Activated naive CD4-positive, alpha-beta T cell treated with anti-CD3 and anti-CD28 coated beads, Interleukin-2, amount 10 ng/mL, durations not matched to agents 7 days and 5 days (primary cell): ENCODE data around the gene VPS4A.
A peak's percentile ranks its signal among the peaks of the same experiment; 100 is the strongest.

Source experiments
- CTCF ChIA-PET: fragments of 350-600 bp; sonication (Branson Sonifier 250); formaldehyde crosslinking; loops from one replicate; lab custom pipeline; 2021; ENCODE audit warnings: antibody characterized with exemption; lab: Charles Lee
- DNase-seq: peaks from one replicate; pipeline ENCODE4 v3.0.0-alpha.2; 2020
- H3K27ac Mint-ChIP-seq: one replicate; pipeline ENCODE4 v1.8.0; 2021; ENCODE audit warnings: mild to moderate bottlenecking, moderate library complexity, mixed read lengths
- H3K27me3 Mint-ChIP-seq: one replicate; pipeline ENCODE4 v1.8.0; 2021; ENCODE audit warnings: mild to moderate bottlenecking, mixed read lengths
- H3K36me3 Mint-ChIP-seq: one replicate; pipeline ENCODE4 v1.8.0; 2021; ENCODE audit warnings: mixed read lengths
- H3K4me1 Mint-ChIP-seq: one replicate; pipeline ENCODE4 v1.8.0; 2021; ENCODE audit warnings: mixed read lengths
- H3K4me3 Mint-ChIP-seq: one replicate; pipeline ENCODE4 v1.8.0; 2021; ENCODE audit warnings: mild to moderate bottlenecking, moderate library complexity, mixed read lengths
- H3K9me3 Mint-ChIP-seq: one replicate; pipeline ENCODE4 v1.8.0; 2021; ENCODE audit warnings: mixed read lengths

VPS4A gene

DNA sequence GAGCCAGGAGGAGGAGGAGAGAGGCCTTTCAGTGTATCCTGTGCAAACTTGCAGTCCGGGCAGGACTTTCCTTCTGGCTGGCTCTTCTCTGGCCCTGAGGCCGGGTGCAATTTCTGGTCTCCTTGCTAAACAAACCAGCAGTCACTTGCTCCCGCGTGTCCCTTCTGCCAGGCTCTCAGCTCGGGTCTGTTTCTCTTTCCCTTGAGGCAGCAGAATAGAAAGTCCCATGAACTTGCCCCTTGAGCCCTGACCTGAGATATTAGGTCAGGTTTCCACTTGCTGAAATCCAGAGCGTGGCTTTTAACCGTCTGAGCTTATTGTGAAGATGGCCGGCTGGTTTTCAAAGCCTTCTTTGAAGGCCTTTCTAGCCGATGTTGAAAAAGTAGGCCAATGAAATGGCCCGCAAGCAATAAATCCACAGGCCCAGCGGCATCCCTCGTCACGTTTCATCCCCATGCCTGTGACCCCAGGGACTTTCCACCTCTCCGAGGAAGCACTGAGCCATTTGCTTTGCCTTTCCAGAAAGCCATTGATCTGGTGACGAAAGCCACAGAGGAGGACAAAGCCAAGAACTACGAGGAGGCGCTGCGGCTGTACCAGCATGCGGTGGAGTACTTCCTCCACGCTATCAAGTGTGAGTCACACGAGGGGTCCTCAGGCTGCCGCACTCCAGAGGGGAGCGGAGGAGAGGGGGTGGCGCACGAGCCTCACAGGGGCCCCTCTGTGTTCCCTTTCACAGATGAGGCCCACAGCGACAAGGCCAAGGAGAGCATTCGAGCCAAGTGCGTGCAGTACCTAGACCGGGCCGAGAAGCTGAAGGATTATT lies 4.5 kb downstream of the VPS4A start:
- Mint-ChIP-seq H3K27me3 (no peaks in the 10 kb centered on the region), H3K9me3 (no peaks in the 10 kb centered on the region), H3K27ac (no peak overlapping the region), H3K4me1 (peaks cover 19% of the 10 kb centered on the region), H3K4me3 (no peak overlapping the region), H3K36me3 (peaks cover 43% of the 10 kb centered on the region)
- CTCF ChIA-PET, result interaction anchor here (1.3 kb wide), 1 partner anchor 13 kb away, joined by 3 read pairs; no protein-coding TSS in a partner anchor
- peak; percentile 17 for DNase-seq

- H3K27me3 Mint-ChIP-seq, result no peaks in the 10 kb centered on the region
- H3K27ac Mint-ChIP-seq, result no peak overlapping the region
- H3K4me1 Mint-ChIP-seq, result peaks cover 18% of the 10 kb centered on the region
- peaks cover 51% of the 10 kb centered on the region for H3K36me3 Mint-ChIP-seq
- CTCF ChIA-PET, result interaction anchor here (1.3 kb wide), 1 partner anchor 12 kb away, joined by 3 read pairs; no protein-coding TSS in a partner anchor
- H3K9me3 Mint-ChIP-seq, result no peaks in the 10 kb centered on the region
- no peak overlapping the region for H3K4me3 Mint-ChIP-seq
- DNase-seq, result peak; percentile 13
Observed at GRCh38 chr16:69316595-69317034, 5.5 kb downstream of the VPS4A start.

DNA sequence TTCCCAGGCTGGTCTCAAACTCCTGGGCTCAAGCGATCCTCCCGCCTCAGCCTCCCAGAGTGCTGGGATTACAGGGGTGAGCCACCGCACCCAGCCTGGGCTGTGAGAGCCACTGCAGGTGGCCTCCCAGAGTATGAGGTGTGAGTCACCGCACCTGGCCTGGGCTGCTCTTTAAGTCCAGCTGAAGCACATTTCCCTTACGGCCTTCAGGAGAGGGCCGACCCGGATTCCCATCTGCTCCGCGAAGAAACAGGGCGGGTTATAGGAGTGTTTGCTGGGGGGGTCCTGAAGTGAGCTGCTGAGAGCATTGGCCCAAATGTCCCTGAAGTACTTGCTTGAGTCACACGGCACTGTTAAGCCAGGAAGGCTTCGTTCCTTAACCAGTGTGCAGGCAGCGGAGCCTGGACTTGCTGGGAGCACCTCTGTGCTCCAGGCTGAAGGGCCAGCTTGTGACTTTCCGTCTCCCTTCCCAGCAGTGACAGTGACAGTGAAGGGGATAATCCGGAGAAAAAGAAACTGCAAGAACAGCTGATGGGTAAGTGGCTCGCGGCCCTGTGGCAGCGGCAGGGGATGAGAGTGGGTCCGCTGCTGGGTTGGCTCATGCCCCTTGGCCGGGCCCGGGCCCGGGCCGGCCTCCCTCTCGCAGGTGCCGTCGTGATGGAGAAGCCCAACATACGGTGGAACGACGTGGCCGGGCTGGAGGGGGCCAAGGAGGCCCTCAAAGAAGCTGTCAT lies 7.2 kb downstream of the VPS4A start:
- H3K27me3 Mint-ChIP-seq, result no peaks in the 10 kb centered on the region
- no peak overlapping the region for H3K27ac Mint-ChIP-seq
- CTCF ChIA-PET, result no interaction called here
- peak; percentile 13 for DNase-seq
- no peak overlapping the region for H3K4me3 Mint-ChIP-seq
- peaks cover 54% of the 10 kb centered on the region for H3K36me3 Mint-ChIP-seq
- peaks cover 12% of the 10 kb centered on the region for H3K4me1 Mint-ChIP-seq
- H3K9me3 Mint-ChIP-seq, result no peaks in the 10 kb centered on the region

DNA sequence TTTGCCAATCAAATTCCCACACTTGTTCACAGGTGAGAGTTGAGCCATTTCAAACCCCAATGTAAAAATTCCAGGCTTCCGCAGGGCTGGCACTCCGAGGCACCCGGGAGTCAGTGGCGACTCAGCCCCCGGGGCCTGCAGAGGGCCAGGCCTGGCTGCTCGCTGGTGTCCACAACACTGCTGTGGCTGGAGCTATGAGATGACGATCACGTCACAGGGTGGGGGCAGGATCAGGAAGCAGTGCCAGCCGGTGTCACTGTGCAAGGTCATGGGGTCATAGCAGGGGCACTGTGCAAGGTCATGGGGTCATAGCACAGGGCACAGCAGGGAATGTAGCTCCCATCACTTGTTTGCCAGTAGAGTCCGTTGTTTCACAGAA lies 7.8 kb downstream of the VPS4A start:
- Mint-ChIP-seq H3K9me3 (no peaks in the 10 kb centered on the region), H3K27ac (no peak overlapping the region), H3K27me3 (no peaks in the 10 kb centered on the region), H3K4me3 (no peak overlapping the region), H3K36me3 (peaks cover 50% of the 10 kb centered on the region), H3K4me1 (peaks cover 6% of the 10 kb centered on the region)
- no peak for DNase-seq
- CTCF ChIA-PET, result no interaction called here

DNA sequence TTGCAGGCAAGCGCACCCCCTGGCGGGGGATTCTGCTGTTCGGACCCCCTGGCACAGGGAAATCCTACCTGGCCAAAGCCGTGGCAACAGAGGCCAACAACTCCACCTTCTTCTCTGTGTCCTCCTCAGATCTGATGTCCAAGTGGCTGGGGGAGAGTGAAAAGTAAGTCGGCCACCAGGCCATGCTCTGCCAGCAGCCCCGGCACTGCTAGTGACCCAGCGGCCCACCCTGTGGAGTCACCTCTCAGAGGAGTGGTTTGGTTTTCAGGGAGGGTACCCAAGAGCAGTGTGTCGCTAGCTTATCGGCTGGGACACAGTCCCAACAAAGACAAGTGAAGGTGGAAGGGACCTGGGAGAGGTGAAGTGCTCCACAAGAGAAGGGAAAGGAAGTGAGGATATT lies 8.2 kb downstream of the VPS4A start:
- CTCF ChIA-PET, result no interaction called here
- H3K27me3 Mint-ChIP-seq, result no peaks in the 10 kb centered on the region

GRCh38 chr16:69319826-69320739 lies 8.9 kb downstream of the VPS4A start:
- Mint-ChIP-seq H3K4me3 (no peak overlapping the region), H3K9me3 (no peaks in the 10 kb centered on the region), H3K4me1 (peaks cover 9% of the 10 kb centered on the region), H3K27ac (no peak overlapping the region), H3K36me3 (peaks cover 50% of the 10 kb centered on the region), H3K27me3 (no peaks in the 10 kb centered on the region)
- peak; percentile 10 for DNase-seq
- CTCF ChIA-PET, result no interaction called here

More for the DNA sequence above, 8.2 kb downstream of the VPS4A start:
- Mint-ChIP-seq H3K9me3 (no peaks in the 10 kb centered on the region), H3K4me1 (peaks cover 5% of the 10 kb centered on the region), H3K27ac (no peak overlapping the region), H3K36me3 (peaks cover 50% of the 10 kb centered on the region), H3K4me3 (no peak overlapping the region)
- peak; percentile 15 for DNase-seq

DNA sequence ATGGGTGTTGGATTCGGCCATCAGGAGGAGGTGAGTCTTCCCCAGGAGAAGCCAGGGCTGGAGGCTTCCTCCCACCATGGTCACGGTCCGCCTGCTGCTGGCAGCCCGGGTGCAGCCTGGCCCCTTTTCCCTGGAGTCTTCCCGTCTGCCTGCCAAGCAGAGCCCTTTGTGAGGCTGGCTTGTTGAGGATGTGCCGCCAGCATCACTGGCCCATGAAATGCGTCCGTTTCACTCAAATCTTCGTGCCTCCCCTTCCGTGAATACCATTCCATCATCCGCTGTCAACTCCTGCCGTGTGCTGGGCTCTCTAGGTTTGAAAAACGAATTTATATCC lies 9.6 kb downstream of the VPS4A start:
- peaks cover 54% of the 10 kb centered on the region for H3K36me3 Mint-ChIP-seq
- CTCF ChIA-PET, result no interaction called here
- H3K4me1 Mint-ChIP-seq, result peaks cover 10% of the 10 kb centered on the region
- H3K27me3 Mint-ChIP-seq, result no peaks in the 10 kb centered on the region
- DNase-seq, result no peak
- no peak overlapping the region for H3K27ac Mint-ChIP-seq
- no peaks in the 10 kb centered on the region for H3K9me3 Mint-ChIP-seq
- no peak overlapping the region for H3K4me3 Mint-ChIP-seq

DNA sequence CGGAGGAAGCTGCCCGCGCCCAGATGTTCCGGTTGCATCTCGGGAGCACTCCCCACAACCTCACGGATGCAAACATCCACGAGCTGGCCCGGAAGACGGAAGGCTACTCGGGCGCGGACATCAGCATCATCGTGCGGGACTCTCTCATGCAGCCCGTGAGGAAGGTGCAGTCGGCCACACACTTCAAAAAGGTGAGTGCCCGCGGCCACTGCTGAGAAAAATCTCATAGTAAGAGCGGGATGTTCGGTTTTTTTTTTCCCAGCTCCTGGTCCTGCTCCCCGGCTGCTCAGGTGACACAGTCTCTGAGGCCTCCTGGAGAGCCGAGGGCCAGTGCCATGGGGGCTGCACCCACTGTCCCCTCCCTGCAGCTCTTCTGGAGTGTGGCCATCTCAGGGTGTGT lies 9.9 kb downstream of the VPS4A start:
- H3K27ac Mint-ChIP-seq, result no peak overlapping the region
- H3K36me3 Mint-ChIP-seq, result peaks cover 55% of the 10 kb centered on the region

GRCh38 chr16:69322343-69322742 lies 11.2 kb downstream of the VPS4A start:
- CTCF ChIA-PET, result no interaction called here
- DNase-seq, result no peak
- Mint-ChIP-seq H3K27ac (no peak overlapping the region), H3K27me3 (no peaks in the 10 kb centered on the region), H3K36me3 (peaks cover 53% of the 10 kb centered on the region), H3K4me1 (peaks cover 26% of the 10 kb centered on the region), H3K4me3 (no peak overlapping the region), H3K9me3 (no peaks in the 10 kb centered on the region)

More for the DNA sequence above, 9.9 kb downstream of the VPS4A start:
- no peaks in the 10 kb centered on the region for H3K27me3 Mint-ChIP-seq
- H3K9me3 Mint-ChIP-seq, result no peaks in the 10 kb centered on the region
- no peak overlapping the region for H3K4me3 Mint-ChIP-seq
- peak; percentile 9 for DNase-seq
- peaks cover 14% of the 10 kb centered on the region for H3K4me1 Mint-ChIP-seq
- CTCF ChIA-PET, result no interaction called here

DNA sequence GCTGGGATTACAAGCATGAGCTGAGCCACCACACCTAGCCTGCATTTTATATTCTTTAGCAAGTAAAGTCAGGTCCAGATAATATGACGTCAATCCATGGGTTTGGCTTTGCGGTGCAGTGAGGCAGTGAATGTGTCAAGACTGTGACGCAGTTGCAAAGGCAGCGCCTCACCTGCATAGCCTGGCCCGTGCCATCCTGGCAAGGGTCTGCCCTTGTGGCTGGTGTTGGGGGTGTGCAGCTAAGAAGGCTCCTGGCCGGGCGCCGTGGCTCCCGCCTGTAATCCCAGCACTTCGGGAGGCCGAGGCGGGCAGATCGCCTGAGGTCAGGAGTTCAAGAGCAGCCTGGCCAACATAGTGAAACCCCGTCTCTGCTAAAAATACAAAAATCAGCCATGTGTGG lies 12.3 kb downstream of the VPS4A start:
- Mint-ChIP-seq H3K27ac (no peak overlapping the region), H3K36me3 (peaks cover 54% of the 10 kb centered on the region), H3K4me1 (peaks cover 34% of the 10 kb centered on the region), H3K27me3 (no peaks in the 10 kb centered on the region), H3K9me3 (no peaks in the 10 kb centered on the region), H3K4me3 (no peak overlapping the region)
- CTCF ChIA-PET, result no interaction called here
- no peak for DNase-seq

DNA sequence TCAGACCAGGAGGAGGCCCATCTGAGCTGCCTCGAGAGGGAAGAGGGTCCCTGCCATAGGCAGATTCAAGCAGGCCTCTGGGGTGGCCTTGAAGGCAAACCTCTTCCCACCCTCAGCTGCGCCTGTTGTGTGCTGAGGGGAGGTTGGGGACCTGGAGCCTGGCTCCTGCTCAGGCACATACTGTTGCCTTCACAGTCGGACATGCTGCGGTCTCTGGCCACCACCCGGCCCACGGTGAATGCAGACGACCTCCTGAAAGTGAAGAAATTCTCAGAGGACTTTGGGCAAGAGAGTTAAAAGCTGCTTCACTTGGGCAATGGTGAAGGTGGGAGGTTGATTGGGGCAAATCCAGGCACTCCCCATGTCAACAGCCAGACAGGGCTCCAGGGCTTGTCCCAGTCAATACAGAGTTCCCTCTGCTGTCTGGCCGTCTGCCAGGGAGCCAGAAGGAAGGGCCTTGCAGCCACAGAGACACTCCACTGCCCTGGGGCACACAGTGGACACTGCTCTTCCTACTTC lies 12.9 kb downstream of the VPS4A start:
- peaks cover 57% of the 10 kb centered on the region for H3K36me3 Mint-ChIP-seq
- DNase-seq, result no peak
- CTCF ChIA-PET, result no interaction called here
- peaks cover 41% of the 10 kb centered on the region for H3K4me1 Mint-ChIP-seq
- peak overlapping the region; percentile 37 for H3K27ac Mint-ChIP-seq
- no peak overlapping the region for H3K4me3 Mint-ChIP-seq
- H3K27me3 Mint-ChIP-seq, result no peaks in the 10 kb centered on the region
- no peaks in the 10 kb centered on the region for H3K9me3 Mint-ChIP-seq

DNA sequence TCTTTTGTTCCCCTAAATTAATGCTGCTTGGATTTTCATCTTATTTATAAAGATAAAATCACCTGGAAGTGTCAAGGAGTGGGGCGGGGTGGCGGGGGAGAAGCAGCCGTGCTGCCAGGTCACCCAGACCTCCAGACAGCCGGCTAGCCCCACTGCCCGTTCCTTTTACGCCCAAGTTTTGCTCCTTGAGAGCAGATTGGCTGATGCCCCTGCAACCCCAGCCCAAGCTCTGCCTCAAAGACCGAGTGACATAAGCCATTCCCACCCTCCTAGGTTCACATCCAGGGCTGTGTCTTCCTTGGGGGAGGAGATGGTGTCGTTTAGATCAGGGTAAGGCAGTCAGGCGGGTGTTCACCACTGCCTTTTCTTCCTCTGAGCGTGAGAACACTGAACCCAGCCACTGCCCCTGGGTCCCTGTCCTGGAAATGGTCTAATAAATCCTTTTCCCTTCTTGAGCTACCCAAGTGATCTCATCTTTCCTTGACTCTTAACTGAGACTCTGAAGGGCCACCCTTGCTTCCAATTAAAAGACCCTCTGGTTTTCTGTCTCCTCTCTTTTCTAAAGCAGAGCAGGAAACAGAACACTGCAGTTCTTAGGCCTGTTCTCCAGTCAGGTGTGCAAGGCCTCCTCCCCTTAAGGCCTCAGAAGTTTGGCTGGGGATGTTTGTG lies 13.6 kb downstream of the VPS4A start:
- Mint-ChIP-seq H3K36me3 (peaks cover 56% of the 10 kb centered on the region), H3K27me3 (no peaks in the 10 kb centered on the region), H3K9me3 (no peaks in the 10 kb centered on the region), H3K4me1 (peaks cover 47% of the 10 kb centered on the region), H3K27ac (no peak overlapping the region), H3K4me3 (no peak overlapping the region)
- DNase-seq, result no peak
- CTCF ChIA-PET, result no interaction called here

- Mint-ChIP-seq H3K27me3 (no peaks in the 10 kb centered on the region), H3K27ac (peak overlapping the region; percentile 52), H3K4me1 (peaks cover 47% of the 10 kb centered on the region), H3K4me3 (no peak overlapping the region), H3K36me3 (peaks cover 55% of the 10 kb centered on the region), H3K9me3 (no peaks in the 10 kb centered on the region)
- no peak for DNase-seq
- CTCF ChIA-PET, result no interaction called here
Observed at GRCh38 chr16:69325784-69326171, 14.6 kb downstream of the VPS4A start.
